Ishikawa (cell line): ENCODE measurements around the gene MELTF.

ENCODE experiments used
- CEBPB ChIP-seq: IDR thresholded peaks from 2 replicates; pipeline ENCODE4 v1.6.1; 2012
- CREB1 ChIP-seq: IDR thresholded peaks from 2 replicates; pipeline ENCODE4 v1.6.1; 2012; ENCODE audit warnings: low read depth
- EGR1 ChIP-seq: IDR thresholded peaks from 2 replicates; pipeline ENCODE4 v1.6.1; 2012
- EP300 ChIP-seq: IDR thresholded peaks from 2 replicates; pipeline ENCODE4 v1.6.1; 2012; ENCODE audit warnings: borderline replicate concordance
- MAX ChIP-seq: IDR thresholded peaks from 2 replicates; pipeline ENCODE4 v1.6.1; 2012
- NFIC ChIP-seq: IDR thresholded peaks from 2 replicates; pipeline ENCODE4 v1.6.1; 2012
- RAD21 ChIP-seq: IDR thresholded peaks from 2 replicates; pipeline ENCODE4 v1.6.1; 2012; ENCODE audit warnings: low read depth
- TAF1 ChIP-seq: IDR thresholded peaks from 2 replicates; pipeline ENCODE4 v1.6.1; 2012; ENCODE audit warnings: low read depth, mild to moderate bottlenecking
- TEAD4 ChIP-seq: IDR thresholded peaks from 2 replicates; pipeline ENCODE4 v1.6.1; 2012
- USF1 ChIP-seq: IDR thresholded peaks from 2 replicates; pipeline ENCODE4 v1.6.1; 2012
- YY1 ChIP-seq: IDR thresholded peaks from 2 replicates; pipeline ENCODE4 v1.6.1; 2012; ENCODE audit warnings: low read depth
- ZBTB7A ChIP-seq: IDR thresholded peaks from 2 replicates; pipeline ENCODE4 v1.6.1; 2012; ENCODE audit warnings: low read depth

GRCh38 chr3:197035577-197035976, 6.0 kb upstream of the MELTF start:
- TF ChIP-seq YY1 (no peak), USF1 (no peak), TEAD4 (no peak), TAF1 (no peak), CEBPB (no peak), NFIC (no peak), RAD21 (no peak), EGR1 (no peak), EP300 (no peak), MAX (no peak), ZBTB7A (no peak), CREB1 (no peak)
